Ramos (cell line): Measurements from ENCODE around the gene C2orf49.
"Not testable (repeated sequence)": the region's sequence is repeated elsewhere in the genome, so short reads cannot be mapped to it uniquely, and the experiment has no call there.

Source experiments
- in situ Hi-C: fragments of 300-500 bp; cut with MboI; formaldehyde crosslinking; loops from one replicate; pipeline ENCODE4 v1.14.3; 2022; ENCODE audit warnings: low sequenced_read_pairs; ENCODE audit not compliant: unreplicated experiment

Gene C2orf49

DNA sequence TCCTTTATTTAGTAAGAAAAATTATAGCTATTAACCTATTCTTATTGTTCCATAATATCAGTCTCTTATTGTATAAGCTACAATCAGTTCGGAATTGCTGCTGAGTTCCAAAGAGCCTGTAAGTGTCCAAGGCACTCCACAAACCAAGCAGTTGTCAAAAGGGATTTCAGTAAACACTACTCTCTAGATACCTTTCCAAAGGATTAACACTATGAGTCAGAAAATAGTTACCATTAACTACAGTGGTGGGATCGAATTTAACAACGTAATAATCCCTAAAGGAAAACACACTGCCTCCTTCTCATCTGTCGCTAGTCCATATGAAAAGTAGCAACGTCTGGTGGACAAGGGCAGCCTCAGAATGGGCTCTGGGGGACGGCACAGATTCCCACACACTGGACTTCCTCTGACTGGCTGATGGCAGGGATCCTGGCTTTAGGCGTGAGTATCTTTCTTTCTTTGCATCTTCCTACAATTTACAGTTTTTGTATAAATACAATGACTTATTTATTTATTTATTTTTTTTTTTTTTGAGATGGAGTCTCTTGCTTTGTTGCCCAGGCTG lies 16.6 kb upstream of the C2orf49 start:
- in situ Hi-C loops = no loop called here

- in situ Hi-C loops = no loop called here
Observed at GRCh38 chr2:105321875-105322646, 15.3 kb upstream of the C2orf49 start.

- in situ Hi-C loops = no loop called here
Observed at GRCh38 chr2:105323111-105323510, 14.2 kb upstream of the C2orf49 start.

- in situ Hi-C loops = no loop called here
Observed at GRCh38 chr2:105324101-105324500, 13.2 kb upstream of the C2orf49 start.

DNA sequence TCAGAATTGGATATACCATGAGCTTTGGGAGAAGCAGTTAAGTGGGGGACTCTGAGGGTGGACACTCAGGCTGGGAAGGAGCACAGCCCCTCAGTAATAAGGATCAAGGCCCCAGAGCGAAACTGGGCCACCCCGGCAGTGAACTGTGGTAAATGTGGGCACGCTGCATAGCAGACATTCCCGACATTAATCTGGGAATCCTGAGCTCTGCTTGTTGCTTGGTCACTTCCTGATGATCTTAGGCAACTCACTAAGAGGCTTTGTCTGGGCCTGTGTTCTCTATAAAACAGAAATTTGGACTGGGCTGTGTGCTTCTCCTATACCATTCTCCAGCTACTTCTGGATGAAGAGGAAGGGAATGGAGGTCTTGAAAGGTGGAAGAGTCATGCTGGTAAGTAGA lies 12.6 kb upstream of the C2orf49 start:
- in situ Hi-C loops = no loop called here

GRCh38 chr2:105325389-105325963 lies 11.9 kb upstream of the C2orf49 start:
- in situ Hi-C loops = no loop called here

- in situ Hi-C loops = not testable (repeated sequence)
Observed at GRCh38 chr2:105327271-105327670, 10.1 kb upstream of the C2orf49 start.

DNA sequence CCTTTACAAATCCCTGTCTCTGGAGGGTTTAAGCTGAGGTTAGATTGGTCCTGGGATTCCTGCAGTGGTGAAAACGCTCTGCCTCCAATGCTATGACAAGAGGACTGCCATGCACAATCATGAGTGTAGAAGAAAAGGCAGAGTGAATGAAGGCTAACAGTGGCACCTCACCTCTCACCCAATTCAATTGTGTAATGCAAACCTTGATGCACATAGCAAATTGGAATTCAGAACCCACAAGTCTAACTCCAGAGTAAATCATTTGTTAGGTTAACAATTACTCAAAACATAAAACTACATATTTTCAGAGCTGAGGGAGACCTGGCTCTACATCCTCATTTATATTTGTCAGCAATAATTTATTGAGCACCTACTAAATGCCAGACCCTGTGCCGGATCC lies 9.7 kb upstream of the C2orf49 start:
- in situ Hi-C loops = no loop called here

GRCh38 chr2:105328281-105329196 lies 8.8 kb upstream of the C2orf49 start:
- in situ Hi-C loops = no loop called here

- in situ Hi-C loops = no loop called here
Observed at GRCh38 chr2:105329197-105329554, 8.2 kb upstream of the C2orf49 start.

DNA sequence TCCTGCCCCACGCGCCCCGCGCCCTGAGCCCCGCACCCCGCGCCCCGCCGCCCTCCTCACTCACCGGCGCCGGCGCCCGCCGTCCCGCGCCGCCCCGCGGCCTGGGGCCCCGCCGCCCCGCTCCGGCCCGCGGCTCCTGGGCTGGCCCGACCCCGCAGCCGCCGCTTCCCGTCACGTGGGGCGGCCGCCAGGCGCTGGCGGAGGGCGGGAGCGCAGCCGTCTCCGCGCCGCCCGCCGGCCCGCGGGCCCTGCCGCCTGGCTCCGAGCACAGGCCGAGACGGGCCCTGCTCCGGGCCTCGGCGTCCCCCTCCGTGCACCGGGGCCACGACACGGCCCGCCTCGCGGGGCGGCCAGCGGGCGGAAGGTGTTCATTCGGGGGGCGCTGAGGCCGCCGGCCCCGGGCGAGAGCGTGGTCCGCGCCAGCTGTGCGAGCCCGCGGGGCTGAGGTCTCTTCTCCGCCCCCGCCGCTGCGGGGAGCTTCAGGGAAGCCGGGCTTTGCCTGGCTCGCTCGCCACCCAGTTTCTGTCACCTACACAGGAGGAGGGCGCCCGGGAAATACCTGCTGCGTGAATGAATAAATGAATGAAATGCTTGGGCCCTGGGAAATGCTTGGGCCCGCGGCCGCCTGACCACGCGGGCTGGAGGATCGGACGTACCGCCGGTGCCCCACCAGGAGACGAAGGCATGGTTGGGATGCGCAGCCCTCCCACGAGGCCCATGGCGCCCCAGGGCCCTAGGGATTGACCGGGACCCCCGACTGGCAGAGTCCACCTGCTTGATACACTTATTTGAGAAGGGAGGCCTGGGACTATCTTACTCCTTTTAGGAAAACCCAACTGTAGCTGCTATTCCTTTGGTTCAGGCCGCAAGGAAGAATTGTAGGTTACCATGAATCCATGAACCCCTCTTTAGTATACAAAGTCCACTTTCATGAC lies 7.5 kb upstream of the C2orf49 start, which contains the start of gene TGFBRAP1:
Gene TGFBRAP1 (minus strand): TSS at position 175 of the 935 bp plus-strand sequence. CDS start 21,434 bp downstream, outside the sequence.
- in situ Hi-C loops = no loop called here

DNA sequence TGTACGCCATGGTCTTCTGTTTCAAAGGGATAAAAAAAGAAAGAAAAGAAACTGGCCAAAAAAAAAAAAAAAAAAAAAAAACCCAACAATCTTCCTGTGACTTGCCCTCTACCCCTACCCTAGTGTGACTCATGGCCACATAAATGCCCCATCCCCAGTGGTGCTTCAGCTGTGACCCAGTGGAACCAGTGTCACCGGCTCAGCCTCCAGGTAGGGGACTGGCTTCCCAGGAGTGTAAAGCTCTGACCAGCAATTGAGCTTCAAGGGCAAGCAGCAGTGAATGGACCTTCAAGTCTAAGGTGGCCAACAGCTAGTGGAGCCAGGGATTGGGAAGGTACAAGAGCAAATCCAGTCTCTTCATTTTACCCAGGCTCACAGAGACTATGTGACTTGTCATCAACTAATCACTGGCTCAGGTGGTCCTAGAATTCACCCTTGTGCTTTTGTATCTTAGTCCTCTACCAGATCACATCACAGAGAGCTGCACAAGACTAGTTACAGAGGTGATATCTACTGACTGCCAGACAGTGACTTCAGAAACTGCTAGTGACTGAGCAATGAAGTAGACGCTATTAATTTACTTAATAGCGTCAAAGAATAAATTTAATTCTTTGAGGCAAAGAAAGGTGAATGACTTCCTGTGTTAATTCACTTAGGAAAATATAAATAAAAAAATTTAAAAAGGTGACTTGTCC lies 6.5 kb upstream of the C2orf49 start:
- in situ Hi-C loops = no loop called here

DNA sequence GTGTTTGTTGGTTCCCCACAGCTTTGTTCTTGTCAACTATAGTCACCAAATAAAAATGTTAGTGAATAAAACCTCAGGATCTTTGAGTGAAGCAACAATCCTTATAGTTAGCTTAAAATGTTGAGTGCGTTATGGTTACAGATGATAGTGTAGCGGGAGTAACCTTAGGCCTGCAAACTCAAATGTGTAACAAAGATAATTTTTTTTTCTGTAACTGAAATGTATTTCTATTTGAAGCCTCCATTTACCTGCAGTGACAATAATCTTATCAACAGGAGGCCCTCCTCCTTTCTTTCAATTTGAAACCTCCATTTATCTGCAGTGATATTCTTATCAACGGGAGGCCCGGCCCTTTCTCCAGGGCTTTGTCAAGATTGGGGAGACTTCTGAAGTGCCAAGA lies 3.1 kb upstream of the C2orf49 start:
- in situ Hi-C loops = no loop called here

DNA sequence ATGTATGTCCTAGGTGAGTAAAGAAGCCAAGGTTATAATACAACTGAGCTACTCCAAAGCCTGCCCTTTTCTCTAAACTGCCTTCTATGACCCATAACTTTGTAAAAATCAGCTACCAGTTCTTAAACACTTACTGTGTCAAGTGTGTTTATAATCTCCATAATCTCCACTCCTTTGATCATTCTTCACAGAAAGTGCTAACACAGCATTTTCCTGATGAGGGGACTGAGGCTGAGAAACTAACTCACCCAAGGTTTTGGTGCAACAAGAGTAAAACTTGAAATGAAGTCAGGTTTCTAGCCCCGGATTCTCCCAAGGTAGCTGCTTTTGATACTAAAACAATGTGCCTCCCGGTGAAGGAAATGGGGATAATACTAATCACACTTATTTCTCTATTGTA lies 1.9 kb upstream of the C2orf49 start:
- in situ Hi-C loops = no loop called here

DNA sequence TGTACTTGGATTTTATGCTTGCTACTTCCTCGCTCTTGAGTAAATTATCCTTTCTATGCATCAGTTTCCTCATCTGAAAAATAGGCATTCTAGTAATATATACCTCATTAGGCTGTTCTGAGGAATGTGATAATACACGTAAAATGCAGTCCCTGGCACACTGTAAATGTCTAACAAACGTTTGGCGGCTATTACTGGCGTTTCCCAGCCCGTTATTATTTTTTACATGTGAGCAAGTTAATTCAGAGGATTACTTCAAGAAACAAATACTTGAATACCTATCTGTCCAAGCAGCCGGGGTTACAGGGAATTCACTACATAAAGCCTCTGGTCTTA lies 586 bp upstream of the C2orf49 start:
- in situ Hi-C loops = no loop called here

- in situ Hi-C loops = no loop called here
Observed at GRCh38 chr2:105338020-105338385, 663 bp downstream of the C2orf49 start.

GRCh38 chr2:105339414-105339813 lies 2.1 kb downstream of the C2orf49 start:
- in situ Hi-C loops = no loop called here

- in situ Hi-C loops = no loop called here
Observed at GRCh38 chr2:105344704-105345345, 7.5 kb downstream of the C2orf49 start.

DNA sequence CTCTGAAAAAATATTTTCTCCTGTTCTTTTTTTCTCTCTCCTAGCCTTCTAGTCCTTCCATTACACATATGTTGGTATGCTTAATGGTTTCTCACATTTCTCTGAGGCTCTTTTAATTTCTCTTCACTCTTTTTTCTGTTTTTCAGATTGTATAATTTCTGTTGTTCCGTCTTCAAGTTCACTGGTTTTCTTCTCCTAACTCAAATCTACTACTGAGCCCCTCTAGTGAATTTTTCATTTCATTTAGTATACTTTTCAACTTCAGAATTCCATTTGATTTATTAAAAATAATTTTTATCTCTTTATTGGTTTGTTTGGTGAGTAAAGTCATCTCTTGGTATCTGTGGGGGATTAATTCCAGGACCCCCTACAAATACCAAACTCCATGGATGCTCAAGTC lies 19.8 kb downstream of the C2orf49 start:
- in situ Hi-C loops = no loop called here
